GM21723 (cell line): ENCODE data around the gene MED12L.

Experiments
- ATAC-seq: cut with Tn5 transposase; IDR thresholded peaks from one replicate; pipeline ENCODE4 v1.9.1; 2021; ENCODE audit warnings: mild to moderate bottlenecking, moderate library complexity; ENCODE audit not compliant: unreplicated experiment

MED12L gene

GRCh38 chr3:151479452-151479851, 394.0 kb downstream of the MED12L start:
- no peak for ATAC-seq

DNA sequence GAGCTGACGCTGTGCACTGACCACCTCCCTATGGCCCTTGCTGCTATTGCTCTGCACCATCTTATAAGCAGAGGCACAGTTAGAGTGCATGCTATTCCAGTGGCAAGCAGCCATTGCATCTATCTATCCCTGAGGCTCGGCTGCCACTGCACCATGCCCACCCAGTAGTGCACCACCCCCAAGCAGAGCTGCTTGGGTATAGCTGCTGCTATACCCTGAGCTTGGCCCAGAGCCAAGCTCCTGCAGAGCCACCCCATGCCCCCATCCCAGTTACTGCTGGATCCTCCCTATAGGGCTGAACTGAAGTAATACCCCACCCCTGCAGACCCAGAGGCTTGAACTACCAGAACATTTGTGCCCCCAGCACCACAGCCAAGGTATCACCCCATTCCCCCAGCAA, 395.0 kb downstream of the MED12L start:
- no peak for ATAC-seq

GRCh38 chr3:151483488-151483887, 398.0 kb downstream of the MED12L start:
- ATAC-seq, result no peak

DNA sequence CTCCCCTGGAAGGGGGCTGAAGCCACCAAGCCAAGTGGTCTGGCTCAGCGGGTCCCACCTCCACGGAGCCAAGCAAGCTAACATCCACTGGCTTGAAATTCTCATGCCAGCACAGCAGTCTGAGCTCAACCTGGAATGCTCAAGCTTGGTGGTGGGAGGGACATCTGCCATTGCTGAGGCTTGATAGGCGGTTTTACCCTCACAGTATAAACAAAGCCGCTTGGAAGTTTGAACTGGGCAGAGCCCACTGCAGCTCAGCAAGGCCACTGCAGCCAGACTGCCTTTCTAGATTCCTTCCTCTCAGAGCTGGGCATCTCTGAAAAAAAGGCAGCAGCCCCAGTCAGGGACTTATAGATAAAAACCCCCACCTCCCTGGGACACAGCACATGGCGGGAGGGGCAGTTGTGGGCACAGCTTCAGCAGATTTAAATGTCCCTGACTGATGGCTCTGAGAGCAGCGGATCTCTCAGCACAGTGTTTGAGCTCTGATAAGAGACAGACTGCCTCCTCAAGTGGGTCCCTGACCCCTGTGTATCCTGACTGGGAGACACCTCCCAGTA, 398.6 kb downstream of the MED12L start:
- ATAC-seq, result no peak
